PC-3 (cell line): ENCODE results near the gene MAN1B1. TPM values are rescaled to one million over a fixed set of nuclear protein-coding genes. Genes with fewer than 3 reads are reported as not detected.
"Not testable (repeated sequence)": the region's sequence is repeated elsewhere in the genome, so short reads cannot be mapped to it uniquely, and the experiment has no call there.

Source experiments
- ATAC-seq: fragments of 200-7000 bp; cut with Tn5 transposase; 2 replicates; pipeline ENCODE4 v1.9.1; 2020; ENCODE audit warnings: mild to moderate bottlenecking, moderate library complexity
- BruUV-seq: library from RNA; stranded (reverse); fragments of 400-500 nt; replicated peaks from 2 replicates; lab custom pipeline; 2021; lab: Mats Ljungman, UMichigan
- CTCF ChIA-PET: fragments of 300-600 bp; sonication (Branson Sonifier 250); formaldehyde crosslinking; loops from one replicate; lab custom pipeline; 2022; ENCODE audit warnings: antibody characterized with exemption; lab: Charles Lee
- POLR2A ChIA-PET: fragments of 300-600 bp; sonication (Branson Sonifier 250); formaldehyde crosslinking; loops from one replicate; lab custom pipeline; 2022; ENCODE audit warnings: antibody characterized with exemption; ENCODE audit not compliant: unreplicated experiment; lab: Charles Lee
- DNase-seq: peaks from one replicate; pipeline ENCODE4 v3.0.0-alpha.2; 2015
- H2AFZ ChIP-seq: fragments of 300-600 bp; sonication (generic); 2 replicates; pipeline ENCODE4 v1.6.0; 2016; ENCODE audit warnings: antibody characterized with exemption, low read length
- H3F3A ChIP-seq: fragments of 300-600 bp; sonication (generic); one replicate; pipeline ENCODE4 v1.6.0; 2017; ENCODE audit warnings: antibody characterized with exemption, low read length, control low read depth, mild to moderate bottlenecking; ENCODE audit not compliant: unreplicated experiment
- H3K27ac ChIP-seq: fragments of 300-600 bp; sonication (generic); 2 replicates; pipeline ENCODE4 v1.5.1; 2016; ENCODE audit warnings: mild to moderate bottlenecking, low read length
- H3K27me3 ChIP-seq: fragments of 300-600 bp; sonication (generic); 2 replicates; pipeline ENCODE4 v1.6.1; 2016; ENCODE audit warnings: low read length, mixed read lengths
- H3K36me3 ChIP-seq: fragments of 300-600 bp; sonication (generic); 2 replicates; pipeline ENCODE4 v1.6.1; 2016; ENCODE audit warnings: low read depth, mixed run types, low read length, mixed read lengths
- H3K4me1 ChIP-seq: fragments of 300-600 bp; sonication (generic); 2 replicates; pipeline ENCODE4 v1.5.1; 2016; ENCODE audit warnings: low read length; ENCODE audit not compliant: insufficient read depth
- H3K4me2 ChIP-seq: fragments of 300-600 bp; sonication (generic); 2 replicates; pipeline ENCODE4 v1.6.0; 2016; ENCODE audit warnings: low read length
- H3K4me3 ChIP-seq: fragments of 300-600 bp; sonication (generic); 2 replicates; pipeline ENCODE4 v1.5.1; 2016; ENCODE audit warnings: mild to moderate bottlenecking, low read length, mixed read lengths
- H3K79me2 ChIP-seq: fragments of 300-600 bp; sonication (generic); 2 replicates; pipeline ENCODE4 v1.6.1; 2017; ENCODE audit warnings: low read length, mixed read lengths
- H3K9ac ChIP-seq: fragments of 300-600 bp; sonication (generic); 2 replicates; pipeline ENCODE4 v1.6.0; 2016; ENCODE audit warnings: mild to moderate bottlenecking, low read length
- H3K9me2 ChIP-seq: fragments of 300-600 bp; sonication (generic); replicated peaks from 2 replicates; pipeline ENCODE4 v1.6.1; 2016; ENCODE audit warnings: mixed run types, low read length, mixed read lengths
- H3K9me3 ChIP-seq: fragments of 300-600 bp; sonication (generic); 2 replicates; pipeline ENCODE4 v1.6.1; 2016; ENCODE audit warnings: low read length, mixed read lengths
- H4K20me1 ChIP-seq: fragments of 300-600 bp; sonication (generic); 2 replicates; pipeline ENCODE4 v1.6.1; 2016; ENCODE audit warnings: low read length, mixed read lengths
- EZH2 ChIP-seq: fragments of 300-600 bp; sonication (generic); IDR thresholded peaks from one replicate; pipeline ENCODE4 v1.6.1; 2017; ENCODE audit warnings: antibody characterized with exemption, mild to moderate bottlenecking, low read length; ENCODE audit not compliant: unreplicated experiment
- EZH2phosphoT487 ChIP-seq: fragments of 300-600 bp; sonication (generic); IDR thresholded peaks from 2 replicates; pipeline ENCODE4 v1.6.1; 2018; ENCODE audit warnings: mild to moderate bottlenecking, antibody characterized with exemption, low read length, borderline replicate concordance
- intact Hi-C: fragments of 100-400 bp; cut with micrococcal nuclease; formaldehyde crosslinking; loops from 2 replicates; pipeline ENCODE4 v1.9.0; 2023
- total RNA-seq: library from RNA; depleted of rRNA; stranded (reverse); fragments of >200 nt; gene quantifications from 2 replicates; pipeline ENCODE4 v1.2.3, GENCODE V29; 2014
- TF ChIP-seq, protein P1 (sequence below): fragments of 300-600 bp; sonication (generic); conservative IDR thresholded peaks from 2 replicates; pipeline ENCODE4 v1.5.1; 2017; ENCODE audit warnings: antibody characterized with exemption, low read depth, mild to moderate bottlenecking, low read length

The MAN1B1 gene
- total RNA-seq, 1 experiment from 2014 or later = 65.5 TPM

DNA sequence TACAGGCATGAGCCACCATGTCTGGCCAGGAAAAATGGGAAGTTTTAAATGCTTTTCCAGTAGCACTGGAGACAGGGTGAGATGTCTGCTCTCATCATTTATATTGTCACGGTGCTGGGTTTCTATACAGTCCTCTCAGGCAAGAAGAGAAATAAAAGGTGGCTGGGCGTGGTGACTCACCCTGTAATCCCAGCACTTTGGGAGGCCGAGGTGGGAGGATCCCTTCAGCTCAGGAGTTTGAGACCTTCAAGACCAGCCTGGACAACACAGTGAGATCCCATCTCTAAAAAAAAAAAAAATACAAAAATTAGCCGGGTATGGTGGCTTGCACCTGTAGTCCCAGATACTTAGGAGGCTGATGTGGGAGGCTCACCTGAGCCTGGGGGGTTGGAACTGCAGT lies 47.4 kb downstream of the MAN1B1 start:
- Histone ChIP-seq H3K4me2 (no peak overlapping the region), H3K9me2 (no peaks in the 10 kb centered on the region), H3K36me3 (no peaks in the 10 kb centered on the region), H3K9ac (no peak overlapping the region), H3F3A (no peaks in the 10 kb centered on the region), H2AFZ (no peak overlapping the region), H4K20me1 (no peaks in the 10 kb centered on the region), H3K27me3 (peaks cover 10% of the 10 kb centered on the region; the same call in 1 of the 2 replicates), H3K27ac (no peak overlapping the region), H3K4me1 (no peaks in the 10 kb centered on the region), H3K4me3 (no peak overlapping the region), H3K9me3 (no peaks in the 10 kb centered on the region), H3K79me2 (peaks cover 7% of the 10 kb centered on the region)
- CTCF ChIA-PET = no interaction called here
- no peak for DNase-seq
- no TSS peak for BruUV-seq
- intact Hi-C loops = no loop called here
- no peak for TF ChIP-seq EZH2
- no peak for TF ChIP-seq EZH2phosphoT487
- TF ChIP-seq, protein P1, sequence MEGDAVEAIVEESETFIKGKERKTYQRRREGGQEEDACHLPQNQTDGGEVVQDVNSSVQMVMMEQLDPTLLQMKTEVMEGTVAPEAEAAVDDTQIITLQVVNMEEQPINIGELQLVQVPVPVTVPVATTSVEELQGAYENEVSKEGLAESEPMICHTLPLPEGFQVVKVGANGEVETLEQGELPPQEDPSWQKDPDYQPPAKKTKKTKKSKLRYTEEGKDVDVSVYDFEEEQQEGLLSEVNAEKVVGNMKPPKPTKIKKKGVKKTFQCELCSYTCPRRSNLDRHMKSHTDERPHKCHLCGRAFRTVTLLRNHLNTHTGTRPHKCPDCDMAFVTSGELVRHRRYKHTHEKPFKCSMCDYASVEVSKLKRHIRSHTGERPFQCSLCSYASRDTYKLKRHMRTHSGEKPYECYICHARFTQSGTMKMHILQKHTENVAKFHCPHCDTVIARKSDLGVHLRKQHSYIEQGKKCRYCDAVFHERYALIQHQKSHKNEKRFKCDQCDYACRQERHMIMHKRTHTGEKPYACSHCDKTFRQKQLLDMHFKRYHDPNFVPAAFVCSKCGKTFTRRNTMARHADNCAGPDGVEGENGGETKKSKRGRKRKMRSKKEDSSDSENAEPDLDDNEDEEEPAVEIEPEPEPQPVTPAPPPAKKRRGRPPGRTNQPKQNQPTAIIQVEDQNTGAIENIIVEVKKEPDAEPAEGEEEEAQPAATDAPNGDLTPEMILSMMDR = no peak
- POLR2A ChIA-PET = no interaction called here
- ATAC-seq = no peak

DNA sequence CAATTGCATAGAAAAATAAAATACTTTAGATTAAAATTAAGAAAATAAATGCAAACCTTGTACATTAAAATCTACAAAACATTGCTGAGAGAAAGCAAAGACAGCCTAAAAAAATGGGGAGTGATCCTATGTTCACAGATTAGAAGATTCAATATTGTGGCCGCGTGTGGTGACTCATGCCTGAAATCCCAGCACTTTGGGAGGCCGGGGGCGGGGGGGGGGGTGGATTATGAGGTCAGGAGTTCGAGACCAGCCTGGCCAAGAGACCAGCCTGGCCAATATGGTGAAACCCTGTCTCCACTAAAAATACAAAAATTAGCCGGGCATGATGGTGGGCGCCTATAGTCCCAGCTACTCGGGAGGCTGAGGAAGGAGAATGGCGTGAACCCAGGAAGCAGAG lies 48.4 kb downstream of the MAN1B1 start:
- ATAC-seq, DNase-seq, H3K9me2 ChIP-seq, H4K20me1 ChIP-seq, H3K9me3 ChIP-seq, H3K27ac ChIP-seq, H3F3A ChIP-seq, H3K79me2 ChIP-seq, H3K4me2 ChIP-seq, POLR2A ChIA-PET, H3K36me3 ChIP-seq, H3K9ac ChIP-seq, H3K4me1 ChIP-seq, BruUV-seq, H3K4me3 ChIP-seq, H2AFZ ChIP-seq, intact Hi-C loops: not testable (repeated sequence)
- CTCF ChIA-PET = interaction anchor here (0.7 kb wide), 1 partner anchor 49 kb away, joined by 6 read pairs; no protein-coding TSS in a partner anchor
- peaks cover 10% of the 10 kb centered on the region; the same call in 1 of the 2 replicates for H3K27me3 ChIP-seq

DNA sequence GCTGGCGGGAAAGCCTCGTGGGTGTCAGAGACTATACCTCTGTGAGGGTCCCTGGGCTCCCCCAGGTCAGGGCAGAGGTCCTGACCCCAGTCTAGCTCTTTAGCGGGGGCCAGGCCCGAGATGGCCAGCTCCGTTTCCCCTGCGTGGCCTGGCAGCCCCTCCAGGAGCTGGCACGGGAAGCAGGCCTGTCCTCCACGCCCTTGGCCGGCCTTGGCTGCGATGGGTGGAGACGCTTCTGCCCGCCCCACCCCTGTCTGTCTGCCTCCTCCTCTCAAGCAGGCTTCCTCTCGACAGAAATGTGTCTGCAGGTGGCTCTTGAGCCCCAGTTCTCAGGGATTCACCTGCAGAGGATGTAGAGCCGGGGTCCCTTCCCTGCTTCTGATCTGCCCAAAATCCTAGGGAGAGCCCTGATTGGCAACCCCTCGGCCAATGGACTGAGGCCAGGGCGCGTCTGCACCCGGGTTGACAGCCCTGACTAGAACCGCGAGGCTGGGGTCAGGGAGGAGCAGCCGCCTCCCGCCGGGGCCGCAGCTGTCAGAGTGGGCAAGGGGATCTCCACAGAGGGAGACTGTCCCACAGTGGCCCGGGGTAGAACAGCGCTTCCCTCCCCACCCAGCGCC lies 49.6 kb downstream of the MAN1B1 start:
- DNase-seq (no peak), ATAC-seq (peak; percentile 60)
- Histone ChIP-seq H3K27me3 (peaks cover 10% of the 10 kb centered on the region; the same call in 1 of the 2 replicates), H3K27ac (no peak overlapping the region), H3K9me2 (no peaks in the 10 kb centered on the region), H3K4me2 (peak overlapping the region; percentile 20), H3K9me3 (no peaks in the 10 kb centered on the region), H4K20me1 (no peaks in the 10 kb centered on the region), H2AFZ (peak overlapping the region; percentile 36; the same call in 1 of the 2 replicates), H3K9ac (no peak overlapping the region), H3K36me3 (no peaks in the 10 kb centered on the region), H3K4me1 (no peaks in the 10 kb centered on the region), H3F3A (no peaks in the 10 kb centered on the region), H3K79me2 (no peaks in the 10 kb centered on the region), H3K4me3 (no peak overlapping the region)
- BruUV-seq = no TSS peak
- CTCF ChIA-PET = no interaction called here
- intact Hi-C loops = no loop called here
- TF ChIP-seq EZH2phosphoT487 = no peak
- TF ChIP-seq, protein P1 = no peak
- TF ChIP-seq EZH2 = no peak
- POLR2A ChIA-PET = no interaction called here
